ENCODE results near the gene TCERG1L. TPM values are rescaled to one million over a fixed set of nuclear protein-coding genes. Genes with fewer than 3 reads are reported as not detected.

TCERG1L gene
- polyA plus RNA-seq, 1 donor from 2014 or later, result 0.53 TPM

- no peaks in the 10 kb centered on the region for H3K9me2 ChIP-seq (ENCODE audit: insufficient read depth, low read length)
- no peaks in the 10 kb centered on the region for H3K27me3 ChIP-seq (ENCODE audit: insufficient read depth, low read depth, low read length)
- H3K79me2 ChIP-seq (replicated peaks; ENCODE audit: insufficient read depth, low read length), result no peaks in the 10 kb centered on the region
- H3F3A ChIP-seq (ENCODE audit: insufficient read depth, low read length, poor library complexity, severe bottlenecking), result no peaks in the 10 kb centered on the region
- no peaks in the 10 kb centered on the region for H3K36me3 ChIP-seq (ENCODE audit: insufficient read depth, low read length)
- no peak overlapping the region for H2AFZ ChIP-seq (ENCODE audit: low read depth, low read length)
- no peak overlapping the region for H3K9ac ChIP-seq (ENCODE audit: low read length)
- no peak overlapping the region for H3K27ac ChIP-seq (ENCODE audit: low read length)
- no peaks in the 10 kb centered on the region for H3K9me3 ChIP-seq (ENCODE audit: low read length)
- H3K4me2 ChIP-seq (ENCODE audit: low read length), result no peak overlapping the region
- no peak overlapping the region for H3K4me3 ChIP-seq (ENCODE audit: low read length)
- TF ChIP-seq TAF1 (IDR thresholded peaks at IDR 0.05; ENCODE audit: low read depth), result no peak
- no peak for TF ChIP-seq SMC3 (conservative IDR thresholded peaks at IDR 0.05; ENCODE audit: poor library complexity)
- TF ChIP-seq CTCF (IDR thresholded peaks at IDR 0.05; ENCODE audit: poor library complexity, severe bottlenecking), result no peak
- no peak for TF ChIP-seq EZH2 (IDR thresholded peaks at IDR 0.05; ENCODE audit: borderline replicate concordance, insufficient read depth, low read length, poor library complexity, severe bottlenecking)
- no peak for TF ChIP-seq REST (IDR thresholded peaks at IDR 0.05; ENCODE audit: borderline replicate concordance)
- no peak for TF ChIP-seq RAD21 (conservative IDR thresholded peaks at IDR 0.05)
- no peak for TF ChIP-seq EP300 (conservative IDR thresholded peaks at IDR 0.05; ENCODE audit: poor library complexity, severe bottlenecking)
- TF ChIP-seq POLR2AphosphoS5 (IDR thresholded peaks at IDR 0.05), result no peak
- no peak for TF ChIP-seq MXI1 (conservative IDR thresholded peaks at IDR 0.05; ENCODE audit: poor library complexity, severe bottlenecking)
- no peaks in the 10 kb centered on the region for H4K20me1 ChIP-seq (ENCODE audit: insufficient read depth)
These were observed 41.6 kb downstream of the TCERG1L start for GRCh38 chr10:131269776-131270460.

GRCh38 chr10:131267814-131268095 is 43.8 kb downstream of the TCERG1L start:
- Histone ChIP-seq H4K20me1 (ENCODE audit: insufficient read depth) (no peaks in the 10 kb centered on the region), H3K27ac (ENCODE audit: low read length) (no peak overlapping the region), H3K9me2 (ENCODE audit: insufficient read depth, low read length) (no peaks in the 10 kb centered on the region), H3K79me2 (replicated peaks; ENCODE audit: insufficient read depth, low read length) (no peaks in the 10 kb centered on the region), H3K36me3 (ENCODE audit: insufficient read depth, low read length) (no peaks in the 10 kb centered on the region), H3K4me3 (ENCODE audit: low read length) (no peak overlapping the region), H3K4me2 (ENCODE audit: low read length) (no peak overlapping the region), H3K27me3 (ENCODE audit: insufficient read depth, low read depth, low read length) (no peaks in the 10 kb centered on the region), H3K9me3 (ENCODE audit: low read length) (no peaks in the 10 kb centered on the region), H3K9ac (ENCODE audit: low read length) (no peak overlapping the region), H2AFZ (ENCODE audit: low read depth, low read length) (no peak overlapping the region), H3F3A (ENCODE audit: insufficient read depth, low read length, poor library complexity, severe bottlenecking) (no peaks in the 10 kb centered on the region)
- TF ChIP-seq EP300 (conservative IDR thresholded peaks at IDR 0.05; ENCODE audit: poor library complexity, severe bottlenecking), result no peak
- no peak for TF ChIP-seq TAF1 (IDR thresholded peaks at IDR 0.05; ENCODE audit: low read depth)
- TF ChIP-seq EZH2 (IDR thresholded peaks at IDR 0.05; ENCODE audit: borderline replicate concordance, insufficient read depth, low read length, poor library complexity, severe bottlenecking), result no peak
- TF ChIP-seq POLR2AphosphoS5 (IDR thresholded peaks at IDR 0.05), result no peak
- TF ChIP-seq MXI1 (conservative IDR thresholded peaks at IDR 0.05; ENCODE audit: poor library complexity, severe bottlenecking), result no peak
- TF ChIP-seq REST (IDR thresholded peaks at IDR 0.05; ENCODE audit: borderline replicate concordance), result no peak
- no peak for TF ChIP-seq CTCF (IDR thresholded peaks at IDR 0.05; ENCODE audit: poor library complexity, severe bottlenecking)
- no peak for TF ChIP-seq SMC3 (conservative IDR thresholded peaks at IDR 0.05; ENCODE audit: poor library complexity)
- no peak for TF ChIP-seq RAD21 (conservative IDR thresholded peaks at IDR 0.05)
